HG03354 (cell line): Measurements from ENCODE around the gene CLDN20.
"Not testable (repeated sequence)": the region's sequence is repeated elsewhere in the genome, so short reads cannot be mapped to it uniquely, and the experiment has no call there.

Source experiments
- ATAC-seq: cut with Tn5 transposase; IDR thresholded peaks from one replicate; pipeline ENCODE4 v1.9.1; 2021; ENCODE audit warnings: mild to moderate bottlenecking; ENCODE audit not compliant: unreplicated experiment, poor library complexity, severe bottlenecking

CLDN20 gene

GRCh38 chr6:155301867-155302266, 38.1 kb downstream of the CLDN20 start:
- ATAC-seq: no peak

- ATAC-seq: no peak
These were observed 39.6 kb downstream of the CLDN20 start for GRCh38 chr6:155303361-155303870.

GRCh38 chr6:155306958-155307357, 43.1 kb downstream of the CLDN20 start:
- no peak for ATAC-seq

- ATAC-seq: no peak
These were observed 45.3 kb downstream of the CLDN20 start for GRCh38 chr6:155309150-155309549.

GRCh38 chr6:155310596-155310995, 46.8 kb downstream of the CLDN20 start:
- ATAC-seq: no peak

- no peak for ATAC-seq
These were observed 47.3 kb downstream of the CLDN20 start for GRCh38 chr6:155311086-155311485.

GRCh38 chr6:155311583-155311982, 47.8 kb downstream of the CLDN20 start:
- ATAC-seq: no peak

- not testable (repeated sequence) for ATAC-seq
These were observed 49.1 kb downstream of the CLDN20 start for GRCh38 chr6:155312950-155313349.

GRCh38 chr6:155313602-155314091, 49.8 kb downstream of the CLDN20 start:
- ATAC-seq: peak; percentile 15

GRCh38 chr6:155314092-155314772, 50.4 kb downstream of the CLDN20 start, which contains the start of gene TFB1M:
TSS of gene TFB1M (minus strand) at chr6:155314484. CDS start at chr6:155314428, 56 bp downstream.
- ATAC-seq: peak; percentile 95

- peak; percentile 64 for ATAC-seq
These were observed 51.1 kb downstream of the CLDN20 start for GRCh38 chr6:155314773-155315515.

GRCh38 chr6:155315516-155315871, 51.7 kb downstream of the CLDN20 start:
- ATAC-seq: no peak

- ATAC-seq: no peak
These were observed 52.6 kb downstream of the CLDN20 start for GRCh38 chr6:155316419-155316818.

GRCh38 chr6:155317186-155317585, 53.4 kb downstream of the CLDN20 start:
- ATAC-seq: no peak

- no peak for ATAC-seq
These were observed 56.1 kb downstream of the CLDN20 start for GRCh38 chr6:155319902-155320301.

- ATAC-seq: no peak
These were observed 60.4 kb downstream of the CLDN20 start for GRCh38 chr6:155324172-155324571.

- ATAC-seq: no peak
These were observed 61.2 kb downstream of the CLDN20 start for GRCh38 chr6:155324993-155325392.

- no peak for ATAC-seq
These were observed 62.1 kb downstream of the CLDN20 start for GRCh38 chr6:155325700-155326516.
